Activated CD8-positive, alpha-beta T cell treated with anti-CD3 and anti-CD28 coated beads for 36 hours (primary cell): ENCODE results near the gene CWC25. TPM values are rescaled to one million over a fixed set of nuclear protein-coding genes. Genes with fewer than 3 reads are reported as not detected.

Experiments
- ATAC-seq: fragments of 200-7000 bp; cut with Tn5 transposase; one replicate; pipeline ENCODE4 v1.10.0; 2021; ENCODE audit warnings: mild to moderate bottlenecking, moderate library complexity
- CTCF ChIA-PET: fragments of 350-600 bp; sonication (Branson Sonifier 250); formaldehyde crosslinking; loops from one replicate; lab custom pipeline; 2021; ENCODE audit warnings: antibody characterized with exemption; lab: Charles Lee
- POLR2A ChIA-PET: fragments of 350-600 bp; sonication (Branson Sonifier 250); formaldehyde crosslinking; loops from one replicate; lab custom pipeline; 2021; ENCODE audit warnings: antibody characterized with exemption; lab: Charles Lee
- DNase-seq: peaks from one replicate; pipeline ENCODE4 v3.0.0-alpha.2; 2020
- H3K27ac Mint-ChIP-seq: one replicate; pipeline ENCODE4 v1.8.0; 2021; ENCODE audit warnings: mild to moderate bottlenecking, mixed read lengths
- H3K27me3 Mint-ChIP-seq: one replicate; pipeline ENCODE4 v1.8.0; 2021; ENCODE audit warnings: mixed read lengths
- H3K36me3 Mint-ChIP-seq: one replicate; pipeline ENCODE4 v1.8.0; 2021; ENCODE audit warnings: low read depth, mixed read lengths
- H3K4me1 Mint-ChIP-seq: one replicate; pipeline ENCODE4 v1.8.0; 2021; ENCODE audit warnings: low read depth, mixed read lengths
- H3K4me3 Mint-ChIP-seq: one replicate; pipeline ENCODE4 v1.8.0; 2021; ENCODE audit warnings: mild to moderate bottlenecking, moderate library complexity, mixed read lengths
- H3K9me3 Mint-ChIP-seq: one replicate; pipeline ENCODE4 v1.8.0; 2021; ENCODE audit warnings: mixed read lengths
- CTCF ChIP-seq: fragments of 200-600 bp; IDR thresholded peaks from one replicate; pipeline ENCODE4 v1.8.0; 2022; ENCODE audit warnings: antibody characterized with exemption, mild to moderate bottlenecking
- intact Hi-C: fragments of 100-400 bp; cut with micrococcal nuclease; formaldehyde crosslinking; loops from one replicate; pipeline ENCODE4 v1.10.0; 2022
- total RNA-seq, 2 experiments: library from RNA; stranded (reverse); gene quantifications; one replicate each; pipeline ENCODE4 v1.2.3, GENCODE V29; 2021

The CWC25 gene
- total RNA-seq, 2 experiments from 2014 or later, result 19.7 to 20.1 TPM

DNA sequence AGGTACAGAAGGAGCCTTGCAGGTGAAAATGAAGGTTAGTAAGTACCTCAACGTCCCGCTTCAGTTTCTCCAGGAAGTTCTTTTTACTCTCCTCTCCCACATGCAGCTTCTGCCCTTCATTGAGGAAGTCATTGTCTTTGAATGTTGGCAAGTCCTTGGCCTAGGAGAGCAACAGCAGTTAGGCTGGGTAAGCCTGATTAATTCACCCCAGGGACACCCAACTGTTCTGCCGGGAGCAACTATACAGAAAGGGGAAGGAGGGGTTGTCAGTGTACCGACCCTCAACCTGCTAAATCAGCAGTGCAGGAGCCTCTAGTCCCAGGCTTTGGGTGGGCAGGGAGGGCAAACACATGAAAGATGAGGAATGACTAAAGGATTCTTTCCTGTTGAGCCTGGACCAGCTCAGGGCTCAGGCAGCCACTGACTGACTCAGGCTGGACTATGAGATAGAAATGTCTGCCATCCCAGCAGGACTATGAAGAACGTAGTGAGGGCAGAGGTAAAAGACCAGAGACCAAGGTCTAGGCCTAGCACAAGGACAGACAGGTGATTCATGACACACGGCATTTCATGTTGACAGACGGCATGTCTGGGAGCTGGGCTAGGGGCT, 47.4 kb downstream of the CWC25 start:
- DNase-seq, result no peak
- TF ChIP-seq CTCF, result no peak
- intact Hi-C loops, result no loop called here
- no peak for ATAC-seq
- Mint-ChIP-seq H3K36me3 (peaks cover 31% of the 10 kb centered on the region), H3K4me1 (no peaks in the 10 kb centered on the region), H3K9me3 (no peaks in the 10 kb centered on the region), H3K27me3 (no peaks in the 10 kb centered on the region), H3K4me3 (no peak overlapping the region), H3K27ac (no peak overlapping the region)
- CTCF ChIA-PET, result no interaction called here
- POLR2A ChIA-PET, result no interaction called here

DNA sequence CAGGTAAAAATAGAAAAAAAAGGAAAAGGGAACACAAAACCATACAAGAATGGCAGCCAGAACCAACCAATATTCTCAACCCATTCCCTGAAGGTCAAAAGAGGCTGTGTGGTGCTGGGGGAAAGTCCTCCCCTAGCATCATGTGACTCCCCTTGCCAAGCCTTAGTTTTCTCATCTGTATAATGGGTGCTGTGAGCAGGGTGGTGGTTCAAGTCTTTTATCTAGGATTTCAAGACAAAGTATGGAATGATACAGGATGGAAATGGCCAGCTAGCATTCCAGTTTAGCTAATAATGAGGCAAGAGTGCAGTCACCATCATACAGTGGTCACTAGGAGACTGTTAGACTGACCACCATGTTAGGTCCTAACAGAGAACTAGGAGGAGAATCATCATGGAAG, 51.9 kb downstream of the CWC25 start:
- Mint-ChIP-seq H3K4me1 (no peaks in the 10 kb centered on the region), H3K9me3 (no peaks in the 10 kb centered on the region), H3K27ac (no peak overlapping the region), H3K27me3 (no peaks in the 10 kb centered on the region), H3K4me3 (no peak overlapping the region), H3K36me3 (peaks cover 30% of the 10 kb centered on the region)
- intact Hi-C loops, result no loop called here
- no peak for ATAC-seq
- DNase-seq, result no peak
- CTCF ChIA-PET, result no interaction called here
- POLR2A ChIA-PET, result no interaction called here
- TF ChIP-seq CTCF, result no peak

- ChIA-PET POLR2A (interaction anchor here (1.4 to 1.7 kb wide), 2 partner anchors 11 to 47 kb away, joined by 4 to 5 read pairs; no protein-coding TSS in a partner anchor), CTCF (interaction anchor here (1.2 kb wide), 1 partner anchor 14 kb away, joined by 3 read pairs; no protein-coding TSS in a partner anchor)
- Mint-ChIP-seq H3K36me3 (peaks cover 39% of the 10 kb centered on the region), H3K4me1 (no peaks in the 10 kb centered on the region), H3K4me3 (no peak overlapping the region), H3K9me3 (no peaks in the 10 kb centered on the region), H3K27ac (peak overlapping the region; percentile 36), H3K27me3 (no peaks in the 10 kb centered on the region)
- ATAC-seq (no peak), DNase-seq (no peak)
- TF ChIP-seq CTCF, result no peak
- intact Hi-C loops, result no loop called here
Observed at GRCh38 chr17:38768417-38768816, 56.7 kb downstream of the CWC25 start.

DNA sequence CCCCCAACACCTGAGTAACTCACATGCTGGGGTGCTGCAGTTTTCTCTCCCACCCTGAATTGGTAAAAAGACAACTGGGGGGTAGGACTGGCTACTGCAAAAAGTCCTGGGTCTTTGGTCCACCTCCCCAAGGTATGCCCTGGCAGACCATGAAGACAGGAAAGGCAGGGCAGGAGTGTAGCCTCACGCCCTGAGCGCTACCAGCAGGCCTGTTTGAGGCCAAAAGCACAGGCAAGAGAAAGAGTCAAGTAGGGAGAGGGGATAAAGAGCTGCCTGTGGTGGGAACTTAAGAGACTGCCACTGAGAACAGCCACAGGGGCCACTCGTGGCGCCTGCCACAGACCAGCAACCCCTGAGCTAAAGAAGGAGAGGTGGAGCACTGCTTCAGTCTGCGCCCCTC, 58.8 kb downstream of the CWC25 start:
- CTCF ChIA-PET, result no interaction called here
- Mint-ChIP-seq H3K27me3 (no peaks in the 10 kb centered on the region), H3K4me3 (no peak overlapping the region), H3K9me3 (no peaks in the 10 kb centered on the region), H3K27ac (no peak overlapping the region), H3K36me3 (peaks cover 44% of the 10 kb centered on the region), H3K4me1 (peaks cover 4% of the 10 kb centered on the region)
- ATAC-seq (no peak), DNase-seq (no peak)
- no peak for TF ChIP-seq CTCF
- POLR2A ChIA-PET, result interaction anchor here (0.6 kb wide), 1 partner anchor 167 kb away, joined by 3 read pairs; no protein-coding TSS in a partner anchor
- intact Hi-C loops, result no loop called here

- Mint-ChIP-seq H3K9me3 (no peaks in the 10 kb centered on the region), H3K4me1 (peaks cover 7% of the 10 kb centered on the region), H3K27me3 (no peaks in the 10 kb centered on the region), H3K36me3 (peaks cover 53% of the 10 kb centered on the region), H3K4me3 (no peak overlapping the region), H3K27ac (peak overlapping the region; percentile 49)
- CTCF ChIA-PET, result interaction anchor here (0.6 to 2.1 kb wide), 9 partner anchors 12 to 412 kb away, joined by 3 to 5 read pairs (median 3); no protein-coding TSS in a partner anchor
- intact Hi-C loops, result no loop called here
- no peak for DNase-seq
- POLR2A ChIA-PET, result interaction anchor here (1.0 to 1.1 kb wide), 2 partner anchors 9 to 48 kb away, joined by 3 to 4 read pairs; partner anchors contain the start of gene PSMB3
- no peak for ATAC-seq
- TF ChIP-seq CTCF, result no peak
Observed at GRCh38 chr17:38762231-38762630, 62.9 kb downstream of the CWC25 start.
